ENCODE measurements around the gene CENPF.

DNA sequence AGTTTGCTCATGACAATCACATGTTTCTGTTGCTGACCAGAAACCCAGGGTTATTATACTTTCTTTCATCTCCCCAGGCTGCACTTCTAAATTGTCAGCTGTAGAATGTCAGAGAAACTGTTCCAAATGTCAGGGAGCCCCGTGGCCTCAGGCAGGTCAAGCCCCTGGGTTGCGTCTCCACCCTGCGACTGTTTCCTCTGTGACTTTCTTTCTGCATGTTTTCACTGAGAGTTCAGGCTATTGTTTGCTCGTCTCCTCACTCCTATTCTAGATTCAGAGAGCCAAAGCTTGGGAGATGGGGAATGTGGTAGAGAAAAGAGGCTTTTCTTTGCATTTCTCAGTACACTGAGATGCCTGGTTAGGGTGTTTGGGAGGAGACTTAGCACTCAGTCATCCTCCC is 97.4 kb downstream of the CENPF start:
- TF ChIP-seq, protein P1, sequence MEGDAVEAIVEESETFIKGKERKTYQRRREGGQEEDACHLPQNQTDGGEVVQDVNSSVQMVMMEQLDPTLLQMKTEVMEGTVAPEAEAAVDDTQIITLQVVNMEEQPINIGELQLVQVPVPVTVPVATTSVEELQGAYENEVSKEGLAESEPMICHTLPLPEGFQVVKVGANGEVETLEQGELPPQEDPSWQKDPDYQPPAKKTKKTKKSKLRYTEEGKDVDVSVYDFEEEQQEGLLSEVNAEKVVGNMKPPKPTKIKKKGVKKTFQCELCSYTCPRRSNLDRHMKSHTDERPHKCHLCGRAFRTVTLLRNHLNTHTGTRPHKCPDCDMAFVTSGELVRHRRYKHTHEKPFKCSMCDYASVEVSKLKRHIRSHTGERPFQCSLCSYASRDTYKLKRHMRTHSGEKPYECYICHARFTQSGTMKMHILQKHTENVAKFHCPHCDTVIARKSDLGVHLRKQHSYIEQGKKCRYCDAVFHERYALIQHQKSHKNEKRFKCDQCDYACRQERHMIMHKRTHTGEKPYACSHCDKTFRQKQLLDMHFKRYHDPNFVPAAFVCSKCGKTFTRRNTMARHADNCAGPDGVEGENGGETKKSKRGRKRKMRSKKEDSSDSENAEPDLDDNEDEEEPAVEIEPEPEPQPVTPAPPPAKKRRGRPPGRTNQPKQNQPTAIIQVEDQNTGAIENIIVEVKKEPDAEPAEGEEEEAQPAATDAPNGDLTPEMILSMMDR (IDR thresholded peaks at IDR 0.05): no peak
- no peak for TF ChIP-seq POLR2A (IDR thresholded peaks at IDR 0.05)

Measured in suprapubic skin (tissue), 3 donors.